ENCODE results near the gene CCNF. TPM values are rescaled to one million over a fixed set of nuclear protein-coding genes. Genes with fewer than 3 reads are reported as not detected.
A peak's percentile ranks its signal among the peaks of the same experiment; 100 is the strongest.
"Not testable (repeated sequence)": the region's sequence is repeated elsewhere in the genome, so short reads cannot be mapped to it uniquely, and the experiment has no call there.

Gene CCNF, protein sequence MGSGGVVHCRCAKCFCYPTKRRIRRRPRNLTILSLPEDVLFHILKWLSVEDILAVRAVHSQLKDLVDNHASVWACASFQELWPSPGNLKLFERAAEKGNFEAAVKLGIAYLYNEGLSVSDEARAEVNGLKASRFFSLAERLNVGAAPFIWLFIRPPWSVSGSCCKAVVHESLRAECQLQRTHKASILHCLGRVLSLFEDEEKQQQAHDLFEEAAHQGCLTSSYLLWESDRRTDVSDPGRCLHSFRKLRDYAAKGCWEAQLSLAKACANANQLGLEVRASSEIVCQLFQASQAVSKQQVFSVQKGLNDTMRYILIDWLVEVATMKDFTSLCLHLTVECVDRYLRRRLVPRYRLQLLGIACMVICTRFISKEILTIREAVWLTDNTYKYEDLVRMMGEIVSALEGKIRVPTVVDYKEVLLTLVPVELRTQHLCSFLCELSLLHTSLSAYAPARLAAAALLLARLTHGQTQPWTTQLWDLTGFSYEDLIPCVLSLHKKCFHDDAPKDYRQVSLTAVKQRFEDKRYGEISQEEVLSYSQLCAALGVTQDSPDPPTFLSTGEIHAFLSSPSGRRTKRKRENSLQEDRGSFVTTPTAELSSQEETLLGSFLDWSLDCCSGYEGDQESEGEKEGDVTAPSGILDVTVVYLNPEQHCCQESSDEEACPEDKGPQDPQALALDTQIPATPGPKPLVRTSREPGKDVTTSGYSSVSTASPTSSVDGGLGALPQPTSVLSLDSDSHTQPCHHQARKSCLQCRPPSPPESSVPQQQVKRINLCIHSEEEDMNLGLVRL
- total RNA-seq, result 100 to 1,000 TPM in 1 of 2 experiments, 10 to 100 TPM in 1; 84.2 to 103 TPM

DNA sequence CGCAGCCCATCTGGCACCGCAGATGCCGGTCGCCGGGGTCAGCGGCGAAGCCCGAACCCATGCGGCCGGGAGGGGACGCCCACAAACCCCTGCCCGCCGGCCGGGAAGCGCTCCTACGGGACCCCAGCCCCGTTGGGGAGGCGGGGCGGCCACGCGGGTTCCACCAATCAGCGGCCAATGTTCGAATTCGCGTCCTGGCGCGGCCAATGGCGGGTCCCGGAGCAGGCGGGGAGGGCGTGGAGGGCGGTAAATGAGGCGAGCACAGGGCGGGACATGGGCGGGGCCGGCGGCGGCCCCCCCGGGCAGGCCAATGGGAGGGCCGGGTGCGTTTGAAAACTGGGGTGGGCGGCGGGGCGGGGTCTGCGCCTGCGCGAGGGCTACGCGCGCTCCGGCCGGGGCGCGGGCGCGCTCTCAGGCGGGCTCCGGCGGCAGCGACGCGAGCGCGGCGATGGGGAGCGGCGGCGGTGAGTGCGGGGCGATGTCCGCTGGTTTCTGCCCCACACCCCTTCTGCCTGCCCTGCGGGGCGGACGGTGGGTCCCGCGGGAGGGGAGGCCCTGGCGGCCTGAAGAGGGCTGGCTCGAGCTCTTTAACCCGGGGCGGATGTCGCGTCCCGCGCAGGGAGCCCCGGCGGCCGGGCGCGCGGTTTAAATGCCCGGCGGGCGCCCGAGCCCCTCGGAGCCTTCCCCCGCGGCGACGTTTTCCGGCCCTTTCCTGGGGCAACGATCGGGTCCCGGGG, at the start of gene CCNF:
Gene CCNF, plus strand, starts transcription at position 414 of the 737 bp plus-strand sequence. Its CDS starts 35 bp downstream, at position 449.
- peaks cover 26% of the 10 kb centered on the region for H3K36me3 Mint-ChIP-seq
- peak; percentile 98 for DNase-seq
- H3K27ac Mint-ChIP-seq, result peak within 1 kb of the TSS; percentile 84
- peak within 1 kb of the TSS; percentile 98 for H3K4me3 Mint-ChIP-seq
- no peaks in the 10 kb centered on the region for H3K9me3 Mint-ChIP-seq (ENCODE audit: low read depth)
- CTCF ChIA-PET, result interaction anchor here (0.7 to 2.0 kb wide), 10 partner anchors 9 to 91 kb away, joined by 3 to 13 read pairs (median 4); partner anchors contain the start of genes ABCA3, AMDHD2, ATP6V0C and TBC1D24
- peaks cover 33% of the 10 kb centered on the region for H3K4me1 Mint-ChIP-seq
- no peaks in the 10 kb centered on the region for H3K27me3 Mint-ChIP-seq
- peak; percentile 96 for ATAC-seq

DNA sequence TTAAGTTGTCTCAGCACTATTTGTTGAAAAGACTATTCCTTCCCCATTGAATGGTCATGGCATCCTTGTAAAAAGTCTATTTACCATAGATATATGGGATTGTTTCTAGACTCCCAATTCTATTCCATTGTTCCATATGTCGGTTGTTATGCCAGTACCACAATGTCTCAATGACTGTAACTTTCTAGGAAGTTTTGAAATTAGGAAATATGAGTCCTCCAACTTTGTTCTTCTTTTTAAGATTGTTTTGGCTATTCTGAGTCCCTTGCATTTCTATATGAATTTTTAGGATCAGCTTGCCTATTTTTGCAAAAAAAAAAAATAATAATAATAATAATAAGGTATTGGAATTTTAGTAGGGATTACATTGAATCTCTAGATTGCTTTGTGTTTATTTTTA, 45.7 kb upstream of the CCNF start:
- H3K27me3 Mint-ChIP-seq, result peaks cover 14% of the 10 kb centered on the region
- CTCF ChIA-PET, result no interaction called here
- DNase-seq (no peak), ATAC-seq (no peak)
- H3K36me3 Mint-ChIP-seq, result no peaks in the 10 kb centered on the region
- H3K27ac Mint-ChIP-seq, result no peak overlapping the region
- H3K4me3 Mint-ChIP-seq, result no peak overlapping the region
- no peaks in the 10 kb centered on the region for H3K4me1 Mint-ChIP-seq
- peaks cover 2% of the 10 kb centered on the region for H3K9me3 Mint-ChIP-seq (ENCODE audit: low read depth)

DNA sequence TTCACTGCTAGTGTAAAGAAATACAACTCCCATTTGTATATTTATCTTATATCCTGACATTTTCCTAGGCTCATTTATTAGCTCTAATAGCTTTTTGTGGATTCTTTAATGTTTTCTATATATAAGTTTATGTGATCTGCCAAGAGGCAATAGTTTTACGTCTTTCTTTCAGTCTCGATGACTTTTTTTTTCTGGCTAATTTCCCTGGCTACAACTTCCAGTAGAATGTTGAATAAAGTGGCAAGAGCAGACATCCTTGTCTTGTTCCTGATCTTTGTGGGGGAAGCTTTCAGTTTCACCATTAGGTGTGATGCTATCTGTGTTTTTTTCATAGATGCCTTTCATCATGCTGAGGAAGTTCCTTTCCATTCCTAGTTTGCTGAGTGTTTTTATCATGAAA, 44.8 kb upstream of the CCNF start:
- H3K27me3 Mint-ChIP-seq, result peaks cover 12% of the 10 kb centered on the region
- no peak for ATAC-seq
- H3K4me3 Mint-ChIP-seq, result no peak overlapping the region
- no peak overlapping the region for H3K27ac Mint-ChIP-seq
- DNase-seq, result no peak
- no peaks in the 10 kb centered on the region for H3K4me1 Mint-ChIP-seq
- peaks cover 3% of the 10 kb centered on the region for H3K9me3 Mint-ChIP-seq (ENCODE audit: low read depth)
- no peaks in the 10 kb centered on the region for H3K36me3 Mint-ChIP-seq
- CTCF ChIA-PET, result interaction anchor here (0.8 kb wide), 1 partner anchor 68 kb away, joined by 3 read pairs; no protein-coding TSS in a partner anchor

DNA sequence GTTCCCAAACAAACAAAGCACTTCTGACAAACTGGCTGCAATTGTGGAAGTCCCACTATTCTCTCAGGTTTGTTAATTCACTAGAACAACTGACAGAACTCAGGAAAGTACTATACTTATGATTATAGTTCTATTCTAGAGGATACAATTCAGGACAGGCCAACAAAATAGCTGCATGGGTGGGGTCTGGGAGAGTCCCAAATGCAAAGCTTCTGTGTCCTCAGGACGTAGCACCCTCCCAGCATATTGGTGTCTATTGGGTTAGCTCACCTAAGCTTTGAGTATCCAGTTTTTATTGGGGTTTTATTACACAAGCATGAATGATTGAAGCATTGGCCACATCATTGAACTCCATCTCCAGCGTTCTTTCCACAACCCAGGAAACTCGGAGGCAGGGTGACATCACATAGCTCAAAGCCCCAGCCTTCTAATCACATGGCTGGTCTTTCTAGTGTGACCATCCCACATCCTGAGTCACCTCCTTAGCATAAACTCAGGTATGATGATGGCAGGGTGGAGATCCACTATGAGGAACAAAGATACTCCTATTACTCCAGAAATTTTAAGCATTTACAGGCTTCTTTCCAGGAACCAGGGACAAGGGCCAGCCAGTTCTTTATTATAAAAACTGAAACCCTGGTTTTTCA, 43.9 kb upstream of the CCNF start:
- peaks cover 11% of the 10 kb centered on the region for H3K27me3 Mint-ChIP-seq
- no peak for DNase-seq
- no peak overlapping the region for H3K27ac Mint-ChIP-seq
- H3K9me3 Mint-ChIP-seq (ENCODE audit: low read depth), result peaks cover 3% of the 10 kb centered on the region
- H3K36me3 Mint-ChIP-seq, result no peaks in the 10 kb centered on the region
- no peak overlapping the region for H3K4me3 Mint-ChIP-seq
- no peaks in the 10 kb centered on the region for H3K4me1 Mint-ChIP-seq
- no peak for ATAC-seq
- CTCF ChIA-PET, result no interaction called here

DNA sequence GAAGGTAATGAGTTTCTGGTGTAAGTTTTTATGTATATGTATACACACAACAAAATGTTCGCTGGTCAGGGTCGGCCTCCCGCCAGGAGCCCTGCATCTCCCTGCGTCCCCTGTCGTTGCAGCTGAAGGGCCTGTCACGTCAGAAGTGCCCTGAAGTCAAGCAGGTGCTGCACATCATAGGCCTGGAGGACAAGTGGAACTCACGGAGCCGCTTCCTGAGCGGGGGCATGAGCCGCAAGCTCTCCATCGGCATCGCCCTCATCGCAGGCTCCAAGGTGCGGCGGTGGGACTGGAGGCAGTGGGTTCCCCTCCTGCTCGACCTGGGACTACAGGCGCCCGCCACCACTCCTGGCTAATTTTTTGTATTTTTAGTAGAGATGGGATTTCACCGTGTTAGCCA, 43.3 kb upstream of the CCNF start:
- CTCF ChIA-PET; H3K27me3 Mint-ChIP-seq; H3K9me3 Mint-ChIP-seq (ENCODE audit: low read depth); ATAC-seq; H3K4me1 Mint-ChIP-seq; H3K36me3 Mint-ChIP-seq; H3K4me3 Mint-ChIP-seq; DNase-seq; H3K27ac Mint-ChIP-seq: not testable (repeated sequence)

DNA sequence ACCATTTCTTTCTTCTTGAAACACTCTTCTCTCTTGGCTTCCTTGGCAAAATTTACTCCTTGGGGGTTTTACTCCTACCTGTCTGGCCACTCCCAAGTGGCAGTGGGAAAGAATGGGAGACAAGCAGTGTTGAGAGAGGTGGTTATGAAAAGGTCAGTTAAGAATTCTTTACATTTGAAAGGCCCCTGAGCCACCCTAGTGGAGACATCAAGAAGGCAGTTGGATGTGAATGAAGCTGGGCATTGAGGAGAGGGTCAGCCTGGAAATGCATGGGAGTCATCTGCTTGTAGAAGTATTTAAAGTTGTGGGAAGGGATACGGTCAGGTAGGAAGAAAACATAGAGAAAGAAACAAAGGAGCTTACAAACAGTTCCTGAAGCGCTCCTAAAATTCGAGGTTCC, 42.3 kb upstream of the CCNF start:
- DNase-seq (no peak), ATAC-seq (no peak)
- H3K9me3 Mint-ChIP-seq (ENCODE audit: low read depth), result peaks cover 3% of the 10 kb centered on the region
- no peak overlapping the region for H3K4me3 Mint-ChIP-seq
- no peak overlapping the region for H3K27ac Mint-ChIP-seq
- no peaks in the 10 kb centered on the region for H3K4me1 Mint-ChIP-seq
- CTCF ChIA-PET, result no interaction called here
- no peaks in the 10 kb centered on the region for H3K36me3 Mint-ChIP-seq
- peaks cover 7% of the 10 kb centered on the region for H3K27me3 Mint-ChIP-seq

DNA sequence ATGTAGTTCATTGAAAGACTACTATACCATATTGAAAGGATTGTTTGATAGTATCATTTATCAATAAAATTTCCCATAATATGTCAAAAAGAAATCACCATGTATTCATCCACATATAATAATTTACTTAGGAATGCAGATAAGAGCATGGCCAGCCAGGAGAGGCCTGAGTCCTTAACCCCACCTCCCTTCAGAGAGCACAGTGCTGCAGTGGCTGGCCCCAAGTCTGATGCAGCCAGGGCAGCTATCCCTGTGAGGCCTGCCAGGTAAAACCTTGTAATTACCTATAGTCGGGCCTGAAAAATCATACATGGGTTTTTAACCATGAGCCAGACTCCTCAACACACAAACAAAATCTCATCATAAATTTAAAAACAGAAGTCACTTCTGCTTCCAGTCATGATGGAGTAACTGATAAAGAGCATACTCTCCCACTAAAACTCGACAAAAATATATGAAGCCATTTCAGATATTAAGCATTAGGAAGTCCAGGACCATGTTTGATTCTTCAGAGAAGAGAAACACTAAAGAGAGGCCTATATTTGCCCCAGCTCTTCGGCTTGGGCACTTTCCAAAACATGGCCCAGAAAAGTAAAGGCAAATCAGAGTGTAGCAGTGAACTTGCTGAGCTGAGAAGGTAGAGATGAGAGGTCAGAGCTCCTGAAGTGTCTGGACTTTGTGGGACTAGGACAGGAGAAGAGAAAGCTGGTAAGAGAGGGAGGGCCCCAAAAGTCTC, 40.9 kb upstream of the CCNF start:
- DNase-seq (no peak), ATAC-seq (no peak)
- Mint-ChIP-seq H3K9me3 (ENCODE audit: low read depth) (peaks cover 3% of the 10 kb centered on the region), H3K36me3 (no peaks in the 10 kb centered on the region), H3K4me1 (no peaks in the 10 kb centered on the region), H3K27ac (no peak overlapping the region), H3K27me3 (peaks cover 3% of the 10 kb centered on the region), H3K4me3 (no peak overlapping the region)
- CTCF ChIA-PET, result no interaction called here

DNA sequence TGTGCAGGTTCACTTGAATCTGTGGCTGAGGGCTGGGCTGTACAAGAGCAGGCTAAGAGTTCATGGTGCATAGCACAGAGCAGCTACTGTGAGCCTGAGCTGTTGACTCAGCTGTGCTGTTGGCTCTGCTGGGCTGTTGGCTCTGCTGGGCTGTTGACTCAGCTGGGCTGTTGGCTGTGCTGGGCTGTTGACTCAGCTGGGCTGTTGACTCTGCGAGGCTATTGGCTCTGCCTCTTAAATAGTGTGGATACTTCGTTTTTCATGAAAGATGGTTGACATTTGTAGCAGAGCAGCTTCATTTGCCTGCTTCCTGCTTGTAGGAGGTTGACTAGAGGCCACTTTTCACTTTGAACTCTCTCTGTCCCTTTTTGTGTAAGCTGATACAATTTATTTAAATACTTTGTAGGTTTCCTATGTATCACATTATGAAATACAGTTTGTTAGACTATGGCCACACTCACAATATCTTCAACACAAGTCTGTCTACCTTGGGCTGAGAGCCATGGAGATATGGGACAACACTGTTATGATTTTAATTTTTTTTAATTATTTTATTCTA, 40.3 kb upstream of the CCNF start:
- Mint-ChIP-seq H3K36me3 (no peaks in the 10 kb centered on the region), H3K27me3 (peaks cover 3% of the 10 kb centered on the region), H3K4me1 (no peaks in the 10 kb centered on the region), H3K9me3 (ENCODE audit: low read depth) (peaks cover 3% of the 10 kb centered on the region), H3K27ac (no peak overlapping the region), H3K4me3 (no peak overlapping the region)
- DNase-seq, result no peak
- CTCF ChIA-PET, result no interaction called here
- ATAC-seq, result no peak

DNA sequence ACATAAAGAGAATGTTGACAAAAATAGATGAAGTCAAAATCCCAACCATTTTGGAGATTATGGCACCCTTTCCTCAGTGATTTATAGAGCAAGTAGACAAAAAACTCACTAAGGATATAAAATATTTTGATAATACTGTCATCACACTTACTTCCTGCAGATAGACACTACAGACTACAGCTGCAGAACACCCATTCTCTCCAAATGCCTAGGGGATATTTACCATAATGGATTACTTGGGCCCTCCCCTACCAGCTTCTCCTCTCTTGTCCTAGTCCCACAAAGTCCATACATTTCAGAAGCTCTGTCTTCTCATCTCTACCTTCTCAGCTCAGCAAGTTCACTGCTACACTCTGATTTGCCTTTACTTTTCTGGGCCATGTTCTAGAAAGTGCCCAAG, 37.2 kb upstream of the CCNF start:
- DNase-seq (no peak), ATAC-seq (no peak)
- CTCF ChIA-PET, result interaction anchor here (1.8 kb wide), 1 partner anchor 10 kb away, joined by 4 read pairs; no protein-coding TSS in a partner anchor
- Mint-ChIP-seq H3K4me3 (no peak overlapping the region), H3K4me1 (no peaks in the 10 kb centered on the region), H3K9me3 (ENCODE audit: low read depth) (peaks cover 3% of the 10 kb centered on the region), H3K27ac (no peak overlapping the region), H3K27me3 (peaks cover 7% of the 10 kb centered on the region), H3K36me3 (no peaks in the 10 kb centered on the region)

DNA sequence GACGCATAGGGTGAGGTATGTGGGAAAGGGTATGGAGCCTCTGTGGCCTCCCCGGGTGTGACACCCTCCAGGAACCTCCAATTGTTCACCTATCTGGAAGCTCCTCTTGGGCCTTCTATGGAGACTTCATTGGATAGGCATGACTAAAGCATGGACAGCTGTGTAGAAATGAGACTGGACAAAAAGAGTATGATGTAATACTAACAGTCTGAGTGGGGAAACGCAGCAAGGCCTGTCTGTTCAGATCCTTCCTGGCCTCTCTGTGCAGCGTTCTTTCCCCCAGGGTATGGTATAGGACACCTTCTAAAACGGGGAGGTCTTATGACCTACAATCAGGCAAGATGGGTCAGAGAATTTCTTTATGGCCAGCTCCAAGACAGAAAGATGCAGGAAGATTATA, 30.7 kb upstream of the CCNF start:
- H3K4me1 Mint-ChIP-seq, result no peaks in the 10 kb centered on the region
- no peaks in the 10 kb centered on the region for H3K36me3 Mint-ChIP-seq
- peaks cover 7% of the 10 kb centered on the region for H3K27me3 Mint-ChIP-seq
- CTCF ChIA-PET, result no interaction called here
- no peaks in the 10 kb centered on the region for H3K9me3 Mint-ChIP-seq (ENCODE audit: low read depth)
- H3K27ac Mint-ChIP-seq, result no peak overlapping the region
- H3K4me3 Mint-ChIP-seq, result no peak overlapping the region
- DNase-seq (no peak), ATAC-seq (no peak)

DNA sequence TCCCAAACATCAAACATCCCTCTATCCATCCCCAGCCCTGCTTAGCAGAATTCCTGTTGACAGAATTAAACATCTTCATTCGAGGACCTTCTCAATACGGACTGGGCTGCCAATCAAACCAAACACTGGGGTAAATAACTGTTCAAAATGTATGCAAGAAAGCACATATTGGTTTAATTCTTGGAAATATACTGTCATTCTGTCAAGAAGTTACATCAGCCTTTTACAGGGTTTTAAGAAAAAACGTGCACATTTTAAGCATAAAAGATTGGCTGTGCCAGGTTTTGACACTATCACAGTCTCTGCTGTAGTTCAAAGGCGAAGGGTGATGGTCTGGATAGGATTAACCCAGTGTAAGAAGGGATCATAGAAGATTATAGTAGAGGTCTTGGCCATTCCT, 25.1 kb upstream of the CCNF start:
- Mint-ChIP-seq H3K9me3 (ENCODE audit: low read depth) (no peaks in the 10 kb centered on the region), H3K27me3 (peaks cover 4% of the 10 kb centered on the region), H3K4me3 (no peak overlapping the region), H3K36me3 (peaks cover 1% of the 10 kb centered on the region), H3K4me1 (peaks cover 7% of the 10 kb centered on the region), H3K27ac (peak overlapping the region; percentile 38)
- ATAC-seq, result no peak
- CTCF ChIA-PET, result no interaction called here
- no peak for DNase-seq

DNA sequence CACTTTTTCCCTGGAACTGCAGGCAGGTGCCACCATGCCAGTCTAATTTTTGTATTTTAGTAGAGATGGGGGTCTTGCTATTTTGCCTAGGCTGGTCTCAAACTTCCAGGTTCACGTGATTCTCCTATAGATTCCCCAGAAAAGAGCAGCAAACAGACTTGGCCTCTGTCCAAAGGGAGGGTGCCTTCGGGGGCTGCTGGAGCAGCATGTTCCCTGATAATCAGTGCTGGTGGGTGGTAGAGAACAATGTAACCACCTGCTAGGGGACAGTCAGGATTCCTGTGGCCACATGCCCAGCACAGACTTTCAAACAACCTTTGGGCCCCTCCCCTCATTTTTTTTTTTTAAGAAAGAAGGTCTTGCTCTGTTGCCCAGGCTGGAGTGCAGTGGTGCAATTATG, 14.2 kb upstream of the CCNF start:
- Mint-ChIP-seq H3K27me3 (peaks cover 16% of the 10 kb centered on the region), H3K27ac (no peak overlapping the region), H3K36me3 (no peaks in the 10 kb centered on the region), H3K9me3 (ENCODE audit: low read depth) (no peaks in the 10 kb centered on the region), H3K4me1 (no peaks in the 10 kb centered on the region), H3K4me3 (no peak overlapping the region)
- DNase-seq, result no peak
- no peak for ATAC-seq
- CTCF ChIA-PET, result no interaction called here
